ENCODE measurements around the gene RBFOX1.

- TF ChIP-seq POLR2A (IDR thresholded peaks at IDR 0.05) = no peak
- TF ChIP-seq, protein P1, sequence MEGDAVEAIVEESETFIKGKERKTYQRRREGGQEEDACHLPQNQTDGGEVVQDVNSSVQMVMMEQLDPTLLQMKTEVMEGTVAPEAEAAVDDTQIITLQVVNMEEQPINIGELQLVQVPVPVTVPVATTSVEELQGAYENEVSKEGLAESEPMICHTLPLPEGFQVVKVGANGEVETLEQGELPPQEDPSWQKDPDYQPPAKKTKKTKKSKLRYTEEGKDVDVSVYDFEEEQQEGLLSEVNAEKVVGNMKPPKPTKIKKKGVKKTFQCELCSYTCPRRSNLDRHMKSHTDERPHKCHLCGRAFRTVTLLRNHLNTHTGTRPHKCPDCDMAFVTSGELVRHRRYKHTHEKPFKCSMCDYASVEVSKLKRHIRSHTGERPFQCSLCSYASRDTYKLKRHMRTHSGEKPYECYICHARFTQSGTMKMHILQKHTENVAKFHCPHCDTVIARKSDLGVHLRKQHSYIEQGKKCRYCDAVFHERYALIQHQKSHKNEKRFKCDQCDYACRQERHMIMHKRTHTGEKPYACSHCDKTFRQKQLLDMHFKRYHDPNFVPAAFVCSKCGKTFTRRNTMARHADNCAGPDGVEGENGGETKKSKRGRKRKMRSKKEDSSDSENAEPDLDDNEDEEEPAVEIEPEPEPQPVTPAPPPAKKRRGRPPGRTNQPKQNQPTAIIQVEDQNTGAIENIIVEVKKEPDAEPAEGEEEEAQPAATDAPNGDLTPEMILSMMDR (IDR thresholded peaks at IDR 0.05) = no peak
Measured at GRCh38 chr16:7422036-7422888, 89.6 kb downstream of the RBFOX1 start.

All from lower leg skin (tissue), 3 donors.